CD4-positive, alpha-beta T cell treated with Interleukin-12 subunit alpha and Interleukin-12 subunit beta, for 1 hour (primary cell): Measurements from ENCODE around the gene PSMB11.

Source experiments
- DNase-seq: peaks from one replicate; pipeline ENCODE4 v3.0.0-alpha.2; 2020

Gene PSMB11

GRCh38 chr14:23017091-23017490, 24.9 kb upstream of the PSMB11 start:
- DNase-seq: no peak

- no peak for DNase-seq
Observed at GRCh38 chr14:23018107-23018506, 23.9 kb upstream of the PSMB11 start.

DNA sequence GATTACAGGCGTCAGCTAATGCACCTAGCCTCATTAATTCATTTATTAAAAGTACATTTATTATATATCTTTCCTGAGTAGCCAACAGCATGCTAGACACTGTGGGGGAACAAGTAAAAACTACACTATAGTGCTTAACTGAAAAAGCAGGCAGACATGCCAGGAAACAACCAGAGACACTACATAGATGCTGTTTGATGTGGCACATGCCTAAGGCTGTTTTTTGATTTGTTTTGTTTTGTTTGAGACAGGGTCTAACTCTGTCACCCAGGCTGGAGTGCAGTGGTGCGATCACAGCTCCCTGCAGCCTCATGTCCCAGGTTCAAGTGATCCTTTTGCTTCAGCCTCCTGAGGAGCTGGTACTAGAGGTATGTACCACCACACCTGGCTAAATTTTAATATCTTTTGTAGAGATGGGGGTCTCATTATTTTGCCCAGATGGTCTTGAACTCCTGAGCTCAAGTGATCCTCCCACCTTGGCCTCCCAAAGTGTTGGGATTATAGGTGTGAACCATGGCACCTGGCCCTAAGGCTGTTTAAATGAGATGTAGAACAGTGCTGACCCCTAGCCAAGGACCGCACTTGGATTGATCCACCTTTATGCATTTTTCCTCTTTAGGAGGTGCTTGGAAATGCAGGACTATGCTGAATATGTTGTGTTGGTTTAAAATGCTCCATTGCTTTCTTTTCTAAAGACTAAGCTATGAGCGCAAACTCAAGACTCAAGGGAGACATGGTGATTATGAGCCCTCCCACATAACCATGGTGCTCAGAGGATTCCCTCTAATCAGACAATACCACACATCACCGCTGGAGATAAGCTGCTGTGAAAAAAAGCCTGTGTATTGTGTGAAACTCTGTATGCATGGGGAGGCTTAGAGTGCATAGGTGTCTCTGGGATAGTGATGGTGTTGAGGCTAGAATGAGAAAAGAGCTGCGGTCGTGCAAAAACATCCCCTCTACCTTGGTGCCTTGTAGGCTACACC, 21.6 kb upstream of the PSMB11 start:
- no peak for DNase-seq

GRCh38 chr14:23021434-23021833, 20.6 kb upstream of the PSMB11 start:
- DNase-seq: no peak

- DNase-seq: no peak
Observed at GRCh38 chr14:23021889-23022442, 20.0 kb upstream of the PSMB11 start.

GRCh38 chr14:23023022-23023794, 18.8 kb upstream of the PSMB11 start:
- DNase-seq: no peak

DNA sequence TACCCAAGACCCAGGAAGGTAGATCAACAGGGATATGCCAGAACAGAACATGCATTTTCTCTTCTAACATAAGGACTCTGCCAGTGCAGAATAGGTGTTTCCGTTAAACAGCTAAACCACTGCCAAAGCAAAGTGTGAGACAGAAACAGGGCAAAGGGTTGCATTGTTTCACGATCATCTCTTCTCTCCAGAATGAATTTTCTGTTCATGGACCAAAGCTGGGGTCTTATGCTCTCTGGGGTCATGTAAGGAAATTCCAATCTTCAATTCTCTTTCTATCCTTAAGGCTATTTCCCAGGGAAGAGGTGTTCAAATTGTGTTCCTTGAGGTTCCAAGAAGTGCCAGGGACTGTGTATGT, 18.2 kb upstream of the PSMB11 start:
- no peak for DNase-seq

GRCh38 chr14:23024612-23025075, 17.4 kb upstream of the PSMB11 start:
- no peak for DNase-seq

- no peak for DNase-seq
Observed at GRCh38 chr14:23025151-23025814, 16.7 kb upstream of the PSMB11 start.

GRCh38 chr14:23028799-23029198, 13.2 kb upstream of the PSMB11 start:
- peak; percentile 37 for DNase-seq

- DNase-seq: no peak
Observed at GRCh38 chr14:23030936-23031335, 11.1 kb upstream of the PSMB11 start.

DNA sequence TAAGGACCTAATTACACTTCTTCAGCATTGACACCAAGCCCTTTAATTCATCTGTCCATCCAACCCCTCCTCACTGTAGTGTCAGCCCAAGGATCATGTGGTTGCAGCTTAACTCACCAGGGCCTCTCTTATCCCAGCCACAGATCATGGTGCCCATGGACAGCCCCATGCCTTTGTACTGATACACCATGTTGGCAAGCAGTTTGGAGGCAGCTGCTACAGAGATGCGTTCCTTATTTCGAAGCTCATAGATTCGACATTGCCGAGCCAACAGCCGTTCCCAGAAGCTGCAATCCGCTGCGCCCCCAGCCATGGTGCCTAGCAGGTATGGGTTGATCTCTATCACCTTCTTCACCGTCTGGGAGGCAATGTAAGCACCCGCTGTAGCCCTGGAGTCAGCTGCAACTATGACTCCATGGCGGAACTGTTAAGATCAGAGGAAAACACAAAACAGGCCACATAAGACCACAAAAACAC, 8.7 kb upstream of the PSMB11 start:
- DNase-seq: no peak

- DNase-seq: no peak
Observed at GRCh38 chr14:23033801-23034497, 8.1 kb upstream of the PSMB11 start.

GRCh38 chr14:23034498-23035302, 7.3 kb upstream of the PSMB11 start, which contains the start of gene PSMB5:
PSMB5 (minus strand) TSS chr14:23034900; CDS start chr14:23034881, 19 bp downstream.
- DNase-seq: peak; percentile 94

- no peak for DNase-seq
Observed at GRCh38 chr14:23035303-23036144, 6.5 kb upstream of the PSMB11 start.

- no peak for DNase-seq
Observed at GRCh38 chr14:23040100-23040499, 1.9 kb upstream of the PSMB11 start.

- no peak for DNase-seq
Observed at GRCh38 chr14:23041729-23042128, 283 bp upstream of the PSMB11 start.

DNA sequence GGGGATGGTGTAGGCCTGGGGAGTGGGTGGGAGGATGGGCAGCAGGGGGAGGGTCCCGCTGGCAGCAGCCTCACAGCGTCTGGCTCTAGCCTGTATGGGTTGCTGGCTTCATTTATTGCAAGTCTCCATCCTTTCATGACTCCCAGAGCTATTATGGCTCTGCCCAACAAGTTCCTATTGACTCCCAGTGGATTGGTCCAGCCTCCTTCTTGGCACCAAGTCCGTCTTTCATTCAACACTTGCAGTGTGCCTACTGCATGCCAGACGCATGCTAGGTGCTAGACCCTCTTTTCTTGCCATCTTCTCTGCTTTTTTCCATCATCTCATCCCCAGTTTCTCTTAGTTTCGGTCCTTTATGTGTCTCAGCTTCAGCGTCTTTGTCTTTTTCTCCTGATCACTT, 1.1 kb downstream of the PSMB11 start:
- DNase-seq: no peak

GRCh38 chr14:23043754-23044153, 1.7 kb downstream of the PSMB11 start:
- DNase-seq: no peak

DNA sequence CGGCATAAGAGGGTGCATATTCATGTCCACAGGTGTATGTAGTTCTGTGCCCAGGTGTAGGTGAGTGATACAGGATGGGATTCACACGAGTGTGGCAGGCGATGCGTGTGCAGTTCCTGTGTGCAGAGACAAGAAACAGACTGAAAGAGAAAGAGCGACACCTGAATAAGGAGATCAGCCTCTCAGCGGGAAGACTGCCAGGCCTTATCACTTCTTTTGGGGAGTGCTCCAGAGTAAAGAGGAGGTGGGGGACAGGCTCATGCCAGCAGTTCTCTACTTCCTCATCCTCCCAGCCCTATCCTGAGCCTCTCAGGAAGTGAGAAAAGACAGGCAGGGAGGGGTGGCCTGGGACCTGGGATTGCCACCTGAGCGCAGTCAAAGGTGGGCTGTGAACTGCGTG, 2.8 kb downstream of the PSMB11 start:
- DNase-seq: no peak
